Heart right ventricle (tissue), 16 donors: ENCODE results near the gene ABHD8. TPM values are rescaled to one million over a fixed set of nuclear protein-coding genes. Genes with fewer than 3 reads are reported as not detected.

Source experiments
- ATAC-seq, 8 donors: fragments of 200-7000 bp; cut with Tn5 transposase; one replicate each; pipeline ENCODE4 v1.9.1; 2020; ENCODE audit warnings: mild to moderate bottlenecking in 8 of 8, moderate library complexity in 8 of 8, moderate number of reproducible peaks in 1 of 8
- DNase-seq, 2 donors: peaks; one replicate each; pipeline ENCODE4 v3.0.0-alpha.2; 2020
- H3K27ac ChIP-seq, 10 donors: fragments of 200-600 bp; sonication (generic) in 2 of 10; one replicate each; pipeline versions ENCODE4 v1.5.0 to v1.8.0; 2020 to 2022; ENCODE audit warnings: mild to moderate bottlenecking in 3 of 10
- H3K27me3 ChIP-seq, 7 donors: fragments of 200-600 bp; one replicate each; pipeline ENCODE4 v1.8.0; 2021 to 2022; ENCODE audit warnings: mild to moderate bottlenecking in 2 of 7
- H3K36me3 ChIP-seq, 9 donors: fragments of 200-600 bp; sonication (generic) in 1 of 9; one replicate each; pipeline versions ENCODE4 v1.5.0 to v1.8.0; 2020 to 2022; ENCODE audit warnings: mild to moderate bottlenecking in 2 of 9
- H3K4me1 ChIP-seq, 9 donors: fragments of 200-600 bp; sonication (generic) in 1 of 9; one replicate each; pipeline versions ENCODE4 v1.5.0 to v1.8.0; 2020 to 2022; ENCODE audit warnings: mild to moderate bottlenecking in 4 of 9
- H3K4me3 ChIP-seq, 10 donors: fragments of 200-600 bp; sonication (generic) in 2 of 10; one replicate each; pipeline versions ENCODE4 v1.5.0 to v1.8.0; 2020 to 2022; ENCODE audit warnings: mild to moderate bottlenecking in 7 of 10, moderate library complexity in 2 of 10
- H3K9me3 ChIP-seq, 11 donors: fragments of 200-600 bp in 10 of 11; sonication (generic) in 2 of 11; one replicate each; pipeline versions ENCODE4 v1.5.0 to v1.8.0; 2013 to 2022; ENCODE audit warnings: mild to moderate bottlenecking in 2 of 11, control low read depth in 1 of 11, moderate library complexity in 1 of 11
- WGBS, 2 donors: extraction: QIAGEN DNeasy Blood & Tissue Kit; methylation state at CpG; one replicate each; pipeline ENCODE4 v1.1.7; 2013; ENCODE audit warnings: inconsistent platforms in 1 of 2; 5-methylcytosine and 5-hydroxymethylcytosine counted together
- intact Hi-C, 10 donors: fragments of 100-400 bp; cut with DNase I; formaldehyde crosslinking; loops; one replicate each; pipeline versions ENCODE4 v1.11.1 to v1.14.2; 2022
- polyA plus RNA-seq, 2 donors: library from polyadenylated mRNA; stranded (reverse); fragments of 200-250 nt; gene quantifications; one replicate each; pipeline ENCODE4 v1.2.3, GENCODE V29; 2013
- total RNA-seq, 10 donors: library from RNA; stranded (reverse); fragmentation: NEBNext Ultra II Directional in 3 of 10; extraction: Animal tissue kit (Norgen Biotek cat#: 25700) in 3 of 10; gene quantifications; one replicate each; pipeline versions ENCODE4 v1.2.1 to v1.2.4, GENCODE V29; 2021 to 2023
- TF ChIP-seq, protein P1 (sequence below), 9 donors: fragments of 200-600 bp; sonication (generic) in 2 of 9; IDR thresholded peaks; one replicate each; pipeline versions ENCODE4 v1.5.0 to v1.8.0; 2021 to 2022; ENCODE audit warnings: antibody characterized with exemption in 9 of 9, mild to moderate bottlenecking in 5 of 9, moderate library complexity in 1 of 9
- donor health status: Arrhythmogenic right ventricular cardiomyopathy.
- donor health status: ischemic (EF 13 %, LVEDD 7.1; RV severe dilation, severe dysfunction).
- donor health status: healthy with polysubstance abuse.
- donor health status: DM: no; HTN: yes; CAD: no.
- donor health status: DM: no; HTN: no; CAD: no.
- donor health status: ischemic (EF 25% LVEDD 6.9; RV normal size, moderate dysfunction).
- donor health status: ischemic (EF 25% LVEDD 5.7; RV mildly dilated, moderate dysfunction).
- donor health status: healthy.
- donor health status: DM: yes; HTN: yes; CAD: no.
- donor health status: Ischemic cardiomyopathy.
- donor health status: ischemic (EF 35%, LVEDD 5.7; RV mildly dilated, moderate dysfunction).
- donor health status: nonischemic (EF 11% LVEDD 7.7; RV severe dilation, severe dysfunction).
- donor health status: DM: yes; HTN: yes; CAD: no.
- donor health status: PGD.
- donor health status: ischemic (EF 29% LVEDD 5.4; RV normal size, mild dysfunction).
- donor health status: nonischemic (EF 23%, LVEDD 6.1; RV moderate dilation, normal function).

ABHD8 gene
- total and polyA plus RNA-seq, 12 donors = 6.0 to 16.9 (median 8.2) TPM

GRCh38 chr19:17306285-17306714 lies 3.1 kb upstream of the ABHD8 start:
- intact Hi-C loops = loop anchor here in 1 of 10 donors (5.0 kb wide), 1 partner anchor 161 kb away; no protein-coding TSS in a partner anchor
- no peak for DNase-seq
- WGBS, 2 donors = 7 to 10% methylated on average over 28 of the region's 28 CpGs
- H3K27me3 ChIP-seq = no peaks in the 10 kb centered on the region
- TF ChIP-seq, protein P1, sequence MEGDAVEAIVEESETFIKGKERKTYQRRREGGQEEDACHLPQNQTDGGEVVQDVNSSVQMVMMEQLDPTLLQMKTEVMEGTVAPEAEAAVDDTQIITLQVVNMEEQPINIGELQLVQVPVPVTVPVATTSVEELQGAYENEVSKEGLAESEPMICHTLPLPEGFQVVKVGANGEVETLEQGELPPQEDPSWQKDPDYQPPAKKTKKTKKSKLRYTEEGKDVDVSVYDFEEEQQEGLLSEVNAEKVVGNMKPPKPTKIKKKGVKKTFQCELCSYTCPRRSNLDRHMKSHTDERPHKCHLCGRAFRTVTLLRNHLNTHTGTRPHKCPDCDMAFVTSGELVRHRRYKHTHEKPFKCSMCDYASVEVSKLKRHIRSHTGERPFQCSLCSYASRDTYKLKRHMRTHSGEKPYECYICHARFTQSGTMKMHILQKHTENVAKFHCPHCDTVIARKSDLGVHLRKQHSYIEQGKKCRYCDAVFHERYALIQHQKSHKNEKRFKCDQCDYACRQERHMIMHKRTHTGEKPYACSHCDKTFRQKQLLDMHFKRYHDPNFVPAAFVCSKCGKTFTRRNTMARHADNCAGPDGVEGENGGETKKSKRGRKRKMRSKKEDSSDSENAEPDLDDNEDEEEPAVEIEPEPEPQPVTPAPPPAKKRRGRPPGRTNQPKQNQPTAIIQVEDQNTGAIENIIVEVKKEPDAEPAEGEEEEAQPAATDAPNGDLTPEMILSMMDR (IDR thresholded peaks at IDR 0.05) = no peak
- ATAC-seq = no peak
- peaks cover 12 to 71% (median 67%) of the 10 kb centered on the region in 9 donors for H3K4me1 ChIP-seq
- H3K9me3 ChIP-seq = no peaks in the 10 kb centered on the region
- peak overlapping the region; percentile 83 to 98 (median 93) for H3K27ac ChIP-seq
- peak overlapping the region; percentile 63 to 88 (median 75) for H3K4me3 ChIP-seq
- H3K36me3 ChIP-seq = peaks cover 0 to 2% (median 0%) of the 10 kb centered on the region in 9 donors

DNA sequence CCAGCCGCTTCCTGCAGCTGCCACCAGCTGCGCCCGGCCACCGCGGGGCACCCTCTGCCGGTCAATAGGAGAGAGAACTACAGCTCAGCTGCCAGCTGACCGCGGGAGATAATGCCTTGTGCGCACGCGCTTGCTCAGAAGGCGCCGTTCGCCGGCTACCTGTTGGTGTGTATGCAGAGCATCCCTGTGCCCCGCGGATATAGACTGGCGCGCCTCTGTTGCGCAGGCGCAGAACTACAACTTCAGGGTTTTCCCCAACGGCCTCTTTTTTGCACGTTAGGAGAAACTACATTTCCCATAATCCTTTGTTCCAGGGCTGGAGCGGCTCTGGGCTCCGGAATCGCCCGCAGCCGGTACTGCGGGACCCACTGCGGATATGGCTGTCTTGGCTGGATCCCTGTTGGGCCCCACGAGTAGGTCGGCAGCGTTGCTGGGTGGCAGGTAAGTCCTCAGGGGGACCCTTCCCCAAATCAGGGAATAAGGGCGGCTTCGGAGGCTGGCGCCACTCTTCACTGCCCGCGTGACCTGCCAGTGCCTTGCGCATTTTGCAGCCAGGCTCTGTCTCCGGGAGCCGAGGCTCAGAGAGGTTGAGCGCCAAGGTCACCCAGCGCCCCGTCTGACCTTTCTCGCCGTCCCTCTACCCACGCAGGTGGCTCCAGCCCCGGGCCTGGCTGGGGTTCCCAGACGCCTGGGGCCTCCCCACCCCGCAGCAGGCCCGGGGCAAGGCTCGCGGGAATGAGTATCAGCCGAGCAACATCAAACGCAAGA lies 2.5 kb upstream of the ABHD8 start, which contains the start of gene MRPL34:
Gene MRPL34 (plus strand): TSS at position 356 of the 768 bp plus-strand sequence. CDS start 21 bp downstream, at position 377.
- WGBS, 2 donors = 0% methylated on average over 55 of the region's 55 CpGs
- intact Hi-C loops = loop anchor here in 2 of 10 donors (2.0 to 5.0 kb wide), 2 partner anchors 31 to 162 kb away; partner anchors contain the start of gene GTPBP3 (in 1 of the 2)
- H3K4me1 ChIP-seq = peaks cover 12 to 65% (median 61%) of the 10 kb centered on the region in 9 donors

DNA sequence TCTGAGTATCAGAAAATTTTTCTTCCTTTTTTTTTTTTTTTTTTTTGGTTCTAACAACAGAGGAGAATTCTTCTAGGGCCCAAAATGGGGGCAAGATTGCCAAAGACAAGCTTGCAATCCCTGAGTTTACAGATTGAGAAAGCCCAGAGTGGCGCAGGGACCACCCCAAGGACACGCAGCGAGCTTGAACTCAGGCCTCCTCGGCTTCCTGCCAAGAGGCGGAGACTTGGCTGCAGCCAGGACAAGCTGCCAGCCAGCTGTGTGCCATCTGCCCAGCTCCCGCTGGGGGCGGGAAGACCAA lies 1.9 kb upstream of the ABHD8 start:
- DNase-seq (no peak), ATAC-seq (no peak)
- peak overlapping the region in 9 of 10 donors; percentile 63 to 88 (median 74) for H3K4me3 ChIP-seq
- 3 to 7% methylated on average over 7 of the region's 7 CpGs for WGBS, 2 donors
- peak overlapping the region in 9 of 10 donors; percentile 89 to 98 (median 93) for H3K27ac ChIP-seq
- peaks cover 7 to 60% (median 56%) of the 10 kb centered on the region in 9 donors for H3K4me1 ChIP-seq
- H3K9me3 ChIP-seq = no peaks in the 10 kb centered on the region
- H3K36me3 ChIP-seq = peaks cover 0 to 7% (median 0%) of the 10 kb centered on the region in 9 donors
- intact Hi-C loops = loop anchor here in 2 of 10 donors (2.0 to 5.0 kb wide), 2 partner anchors 32 to 162 kb away; partner anchors contain the start of gene GTPBP3 (in 1 of the 2)
- H3K27me3 ChIP-seq = no peaks in the 10 kb centered on the region
- TF ChIP-seq, protein P1 (IDR thresholded peaks at IDR 0.05) = no peak

More for the DNA sequence above, 2.5 kb upstream of the ABHD8 start, which contains the start of gene MRPL34:
- TF ChIP-seq, protein P1 (IDR thresholded peaks at IDR 0.05) = peak; percentile 48 to 87 (median 70)
- no peaks in the 10 kb centered on the region for H3K9me3 ChIP-seq
- H3K36me3 ChIP-seq = peaks cover 0 to 5% (median 0%) of the 10 kb centered on the region in 9 donors
- peak within 1 kb of the TSS; percentile 83 to 98 (median 93) for H3K27ac ChIP-seq
- peak; percentile 93 for DNase-seq
- ATAC-seq = peak; percentile 50 to 83 (median 70)
- peak within 1 kb of the TSS; percentile 63 to 88 (median 75) for H3K4me3 ChIP-seq
- no peaks in the 10 kb centered on the region for H3K27me3 ChIP-seq
